NK-92 (cell line): ENCODE results near the gene C17orf107.

Experiments
- DNase-seq: peaks from one replicate; lab custom pipeline; 2025; ENCODE audit not compliant: unreplicated experiment; lab: John Stamatoyannopoulos, UW

The C17orf107 gene

DNA sequence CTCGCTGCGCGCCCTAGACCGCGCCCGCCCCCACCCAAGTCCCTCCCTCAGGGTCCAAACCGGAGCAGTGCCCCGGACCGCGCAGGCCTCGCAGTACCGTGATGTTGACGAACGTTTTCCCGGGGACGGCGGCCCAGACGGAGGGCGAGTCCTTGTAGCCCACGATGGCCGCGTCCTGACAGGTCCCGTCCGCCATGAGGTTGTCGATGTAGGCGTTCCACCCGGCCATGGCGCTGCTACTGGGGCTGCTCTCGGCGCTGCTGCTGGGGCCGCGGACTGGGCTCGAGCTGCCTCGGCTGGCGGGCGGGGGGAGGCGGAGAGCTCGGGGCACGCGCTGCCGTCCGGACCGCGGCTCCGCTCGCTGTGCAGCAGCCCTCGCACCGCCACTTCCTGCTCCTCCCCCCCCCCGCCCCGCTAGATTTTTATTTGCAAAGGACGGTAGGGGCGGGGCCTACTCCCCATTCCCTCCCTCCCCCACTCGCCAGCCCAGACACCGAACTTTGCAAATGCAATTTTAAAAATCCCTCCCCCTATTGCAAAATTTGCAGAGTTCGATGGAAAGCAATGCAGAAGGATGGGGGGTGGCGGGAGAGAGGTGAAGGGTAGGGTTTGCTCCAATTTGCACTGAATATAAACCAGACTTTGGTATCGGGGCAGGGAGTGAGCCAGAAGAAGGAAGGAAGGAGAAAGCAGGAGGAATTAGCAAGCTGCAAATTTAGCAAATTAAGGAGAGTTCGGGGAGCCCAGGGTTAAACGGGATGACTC lies 49.0 kb downstream of the C17orf107 start, which contains the start of gene PFN1:
TSS of gene PFN1 (minus strand) at position 365 of the 765 bp plus-strand sequence. CDS start at position 229, 136 bp downstream.
- peak; percentile 59 for DNase-seq

DNA sequence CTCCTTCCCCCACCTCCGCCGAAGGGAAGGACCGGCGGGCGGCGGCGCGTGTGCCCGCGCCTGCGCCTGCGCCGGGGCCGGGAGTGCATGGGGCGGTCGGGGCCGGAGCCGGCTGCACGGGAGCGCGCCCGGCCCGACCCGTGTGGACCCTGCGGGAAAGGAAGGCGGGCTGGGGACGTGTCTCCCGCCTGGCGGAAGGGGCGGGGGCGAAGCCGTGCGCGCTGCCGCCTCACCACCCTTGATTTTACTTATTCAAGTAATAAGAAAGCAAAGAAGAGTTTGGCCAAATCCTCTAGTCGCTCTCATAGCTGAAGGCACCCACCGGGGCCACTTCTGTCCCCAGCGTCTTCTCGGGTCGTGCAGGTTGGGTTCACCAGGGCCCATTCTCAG lies 49.6 kb downstream of the C17orf107 start:
- DNase-seq = no peak

DNA sequence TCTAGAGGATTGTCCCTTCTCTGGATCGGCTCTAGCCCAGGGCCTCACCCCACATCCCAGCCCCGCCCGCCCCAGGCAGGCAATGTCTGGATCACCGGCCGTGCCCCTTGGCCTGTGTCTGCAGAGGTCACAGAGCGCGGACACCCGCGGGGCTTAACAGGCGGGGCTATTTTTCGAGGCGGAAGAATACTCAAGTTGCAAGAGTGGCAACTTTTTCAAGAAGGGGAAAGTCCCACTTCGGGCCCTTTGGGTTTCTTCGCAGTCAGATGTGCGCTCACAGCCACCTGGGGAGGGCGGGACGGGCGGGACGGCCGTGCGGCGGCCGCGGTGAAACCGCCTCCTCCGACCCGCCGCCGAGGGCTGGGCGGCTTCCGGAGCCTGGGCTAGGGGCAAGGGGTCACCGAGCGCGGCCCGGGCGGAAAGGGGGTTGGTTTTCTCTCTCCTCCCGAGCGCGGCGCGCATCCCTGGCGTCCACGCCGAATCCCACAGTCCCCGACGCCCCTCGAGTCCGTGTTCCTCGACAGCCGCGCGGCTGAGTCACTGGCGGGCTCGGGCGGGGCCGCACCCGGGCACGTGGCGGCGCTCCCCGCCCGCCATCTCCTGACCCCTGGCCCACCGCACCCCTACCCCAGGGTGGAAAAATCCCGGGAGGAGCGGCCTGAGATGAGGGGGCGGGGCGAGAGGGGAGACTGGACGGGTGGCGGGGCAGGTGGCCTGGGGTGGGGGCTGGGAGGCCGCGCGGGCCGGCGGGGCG lies 50.2 kb downstream of the C17orf107 start:
- DNase-seq = no peak

DNA sequence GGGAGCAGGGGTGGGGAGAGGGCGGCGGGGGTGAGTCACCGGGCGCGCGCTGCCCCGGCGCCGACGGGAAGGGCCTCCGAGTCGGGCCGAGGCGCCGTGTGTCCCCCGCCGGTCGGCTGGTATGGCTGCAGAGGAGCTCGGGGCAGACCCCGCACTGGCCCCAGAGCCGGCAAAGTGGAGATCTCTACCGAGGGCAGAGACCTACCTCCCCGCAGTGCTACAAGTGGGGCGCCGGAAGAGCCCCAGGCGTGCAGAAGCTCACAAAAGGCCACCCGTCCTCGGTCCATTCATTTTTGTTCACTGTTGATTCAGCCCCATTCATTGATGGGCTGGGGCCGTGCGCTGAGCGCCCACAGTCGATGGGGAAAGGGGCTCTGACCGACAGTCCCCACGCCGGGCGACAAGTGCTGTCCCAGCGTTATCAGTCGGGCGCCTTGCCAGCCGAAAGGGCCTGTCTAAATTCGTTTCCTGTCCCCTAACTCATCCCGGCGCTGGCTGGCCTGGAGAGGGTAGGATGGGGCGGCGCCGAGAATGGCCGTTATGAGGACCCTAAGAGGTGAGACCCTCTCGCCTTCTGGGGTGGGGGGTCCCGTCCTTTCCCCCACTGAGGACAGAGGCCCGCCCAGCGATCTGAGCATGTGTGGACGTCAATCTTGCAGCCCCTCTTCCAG lies 50.9 kb downstream of the C17orf107 start:
- DNase-seq = no peak

DNA sequence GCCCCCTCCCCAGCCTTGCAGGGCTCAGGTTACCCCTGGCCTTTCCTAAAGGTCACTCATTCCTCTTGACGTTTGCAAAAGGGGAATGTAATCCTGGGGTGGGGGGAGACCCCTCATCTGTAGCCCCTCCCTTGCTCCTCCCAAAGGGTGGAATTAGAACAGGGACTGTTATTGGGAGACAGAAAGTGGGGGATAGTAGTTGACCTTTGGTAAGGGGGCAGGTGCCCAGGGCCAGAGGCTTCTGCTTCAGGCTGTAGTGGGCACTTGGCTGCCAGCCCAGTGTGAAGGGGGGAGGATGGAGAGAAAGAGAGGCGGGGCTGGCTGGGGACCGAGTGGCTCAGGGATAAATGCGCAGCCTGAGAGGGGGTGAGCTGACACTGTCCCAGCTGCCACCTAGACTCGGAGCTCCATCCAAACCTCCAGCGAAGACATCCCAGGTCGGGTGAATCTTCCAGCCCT lies 51.4 kb downstream of the C17orf107 start, which contains the start of gene ENO3:
TSS of gene ENO3 (plus strand) at position 374 of the 459 bp plus-strand sequence. CDS start 711 bp downstream, outside the sequence.
- no peak for DNase-seq

DNA sequence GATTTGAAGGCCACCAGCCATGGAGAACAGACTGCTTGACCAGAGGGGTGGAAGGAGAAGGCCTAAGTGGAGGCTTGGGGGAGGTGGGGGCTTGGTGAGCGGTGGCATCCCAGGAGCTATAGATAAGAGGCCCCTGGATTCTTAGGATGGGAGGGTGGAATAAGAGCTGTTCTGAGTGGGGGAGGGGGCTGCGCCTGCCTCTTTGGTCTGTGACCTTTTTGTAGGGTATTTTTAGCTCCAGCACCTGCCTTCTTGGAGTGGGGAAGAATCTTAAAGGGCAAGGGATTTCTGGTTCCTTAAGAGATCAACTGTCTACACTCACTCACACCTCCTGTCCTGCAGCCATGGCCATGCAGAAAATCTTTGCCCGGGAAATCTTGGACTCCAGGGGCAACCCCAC lies 52.1 kb downstream of the C17orf107 start:
- no peak for DNase-seq
